DOHH2 (cell line): ENCODE data around the gene SMPD1.

Experiments used
- EZH2phosphoT487 ChIP-seq: fragments of 200-600 bp; sonication (generic); IDR thresholded peaks from 2 replicates; pipeline ENCODE4 v1.6.1; 2017; ENCODE audit warnings: borderline replicate concordance, mild to moderate bottlenecking, antibody characterized with exemption, low read length, moderate library complexity, mixed read lengths
- TF ChIP-seq, protein P1 (sequence below): fragments of 200-600 bp; sonication (generic); IDR thresholded peaks from one replicate; pipeline ENCODE4 v1.5.1; 2014; ENCODE audit warnings: antibody characterized with exemption, mild to moderate bottlenecking, low read depth, low read length; ENCODE audit not compliant: poor library complexity, severe bottlenecking

DNA sequence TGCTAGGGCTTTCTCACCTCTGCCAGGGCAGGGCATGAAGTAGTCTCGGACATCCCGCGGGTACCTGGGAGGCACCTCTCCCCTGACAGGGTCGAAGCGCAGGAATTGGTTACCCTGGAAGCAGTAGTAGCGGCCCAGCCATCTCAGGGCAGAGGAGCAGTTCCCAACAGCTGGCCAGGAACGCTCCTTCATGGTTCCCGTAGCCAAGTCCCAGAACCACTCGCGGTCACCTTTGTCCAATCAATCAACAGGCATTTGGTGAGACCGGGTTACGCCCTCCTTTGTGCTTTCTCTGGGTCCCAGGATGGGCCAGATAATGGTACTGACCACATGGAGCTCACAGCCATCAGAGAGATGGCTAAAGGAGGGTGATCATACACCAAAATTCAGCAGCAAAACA is 47.1 kb downstream of the SMPD1 start:
- TF ChIP-seq, protein P1, sequence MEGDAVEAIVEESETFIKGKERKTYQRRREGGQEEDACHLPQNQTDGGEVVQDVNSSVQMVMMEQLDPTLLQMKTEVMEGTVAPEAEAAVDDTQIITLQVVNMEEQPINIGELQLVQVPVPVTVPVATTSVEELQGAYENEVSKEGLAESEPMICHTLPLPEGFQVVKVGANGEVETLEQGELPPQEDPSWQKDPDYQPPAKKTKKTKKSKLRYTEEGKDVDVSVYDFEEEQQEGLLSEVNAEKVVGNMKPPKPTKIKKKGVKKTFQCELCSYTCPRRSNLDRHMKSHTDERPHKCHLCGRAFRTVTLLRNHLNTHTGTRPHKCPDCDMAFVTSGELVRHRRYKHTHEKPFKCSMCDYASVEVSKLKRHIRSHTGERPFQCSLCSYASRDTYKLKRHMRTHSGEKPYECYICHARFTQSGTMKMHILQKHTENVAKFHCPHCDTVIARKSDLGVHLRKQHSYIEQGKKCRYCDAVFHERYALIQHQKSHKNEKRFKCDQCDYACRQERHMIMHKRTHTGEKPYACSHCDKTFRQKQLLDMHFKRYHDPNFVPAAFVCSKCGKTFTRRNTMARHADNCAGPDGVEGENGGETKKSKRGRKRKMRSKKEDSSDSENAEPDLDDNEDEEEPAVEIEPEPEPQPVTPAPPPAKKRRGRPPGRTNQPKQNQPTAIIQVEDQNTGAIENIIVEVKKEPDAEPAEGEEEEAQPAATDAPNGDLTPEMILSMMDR: no peak
- TF ChIP-seq EZH2phosphoT487: no peak
